SK-N-SH treated with all-trans-retinoic acid at 6 μM for 48 hours (cell line): Measurements from ENCODE around the gene ZNF892.

Experiments used
- ATAC-seq: fragments of 200-7000 bp; cut with Tn5 transposase; 3 replicates; pipeline ENCODE4 v1.9.1; 2020; ENCODE audit warnings: mild to moderate bottlenecking, moderate library complexity
- ARNTL ChIP-seq: fragments of 450-650 bp; formaldehyde crosslinking; IDR thresholded peaks from 2 replicates; pipeline ENCODE4 v1.5.0; 2020; ENCODE audit warnings: low read depth, mild to moderate bottlenecking, moderate library complexity, borderline replicate concordance
- BACH2 ChIP-seq: fragments of 250-450 bp; sonication (Bioruptor Pico); IDR thresholded peaks from 2 replicates; pipeline ENCODE4 v1.9.0; 2021; ENCODE audit warnings: mild to moderate bottlenecking, borderline replicate concordance
- CREB5 ChIP-seq: fragments of 250-450 bp; sonication (Bioruptor Pico); IDR thresholded peaks from 2 replicates; pipeline ENCODE4 v1.5.1; 2020; ENCODE audit warnings: low read depth, mild to moderate bottlenecking, moderate library complexity
- CSDC2 ChIP-seq: fragments of 250-450 bp; sonication (Bioruptor Pico); IDR thresholded peaks from 2 replicates; pipeline ENCODE4 v1.5.0; 2020; ENCODE audit warnings: mild to moderate bottlenecking, moderate library complexity
- CSRNP3 ChIP-seq: fragments of 250-450 bp; sonication (Bioruptor Pico); IDR thresholded peaks from 2 replicates; pipeline ENCODE4 v1.5.1; 2021; ENCODE audit warnings: mild to moderate bottlenecking, moderate library complexity
- ESRRG ChIP-seq: fragments of 250-450 bp; sonication (Bioruptor Pico); IDR thresholded peaks from 2 replicates; pipeline ENCODE4 v1.6.1; 2021; ENCODE audit warnings: mild to moderate bottlenecking
- GLIS3 ChIP-seq: fragments of 250-450 bp; sonication (Bioruptor Pico); IDR thresholded peaks from 2 replicates; pipeline ENCODE4 v1.5.0; 2020; ENCODE audit warnings: mild to moderate bottlenecking, moderate library complexity
- ISL1 ChIP-seq: fragments of 250-450 bp; sonication (Bioruptor Pico); IDR thresholded peaks from 2 replicates; pipeline ENCODE4 v2.1.2; 2022; ENCODE audit warnings: mild to moderate bottlenecking, moderate library complexity
- OSR1 ChIP-seq: fragments of 250-450 bp; sonication (Bioruptor Pico); IDR thresholded peaks from 2 replicates; pipeline ENCODE4 v1.8.0; 2022; ENCODE audit warnings: moderate library complexity, mild to moderate bottlenecking, inconsistent platforms
- PATZ1 ChIP-seq: fragments of 250-450 bp; sonication (Bioruptor Pico); IDR thresholded peaks from 2 replicates; pipeline ENCODE4 v1.8.0; 2020; ENCODE audit warnings: mild to moderate bottlenecking, moderate library complexity, borderline replicate concordance
- POU6F1 ChIP-seq: fragments of 250-450 bp; sonication (Bioruptor Pico); IDR thresholded peaks from 2 replicates; pipeline ENCODE4 v1.8.0; 2021; ENCODE audit warnings: low read depth, mild to moderate bottlenecking, moderate library complexity, borderline replicate concordance
- PPARA ChIP-seq: fragments of 250-450 bp; sonication (Bioruptor Pico); IDR thresholded peaks from 2 replicates; pipeline ENCODE4 v1.5.0; 2020; ENCODE audit warnings: mild to moderate bottlenecking, borderline replicate concordance
- RARB ChIP-seq: fragments of 250-450 bp; sonication (Bioruptor Pico); IDR thresholded peaks from 2 replicates; pipeline ENCODE4 v1.8.0; 2021; ENCODE audit warnings: mild to moderate bottlenecking, moderate library complexity
- SNAI2 ChIP-seq: fragments of 250-450 bp; sonication (Bioruptor Pico); IDR thresholded peaks from 2 replicates; pipeline ENCODE4 v1.5.0; 2020; ENCODE audit warnings: mild to moderate bottlenecking, moderate library complexity
- TOX ChIP-seq: fragments of 250-450 bp; sonication (Bioruptor Pico); IDR thresholded peaks from 2 replicates; pipeline ENCODE4 v1.8.0; 2021; ENCODE audit warnings: mild to moderate bottlenecking, moderate library complexity, borderline replicate concordance
- TSHZ2 ChIP-seq: fragments of 250-450 bp; sonication (Bioruptor Pico); IDR thresholded peaks from 2 replicates; pipeline ENCODE4 v1.5.0; 2020; ENCODE audit warnings: mild to moderate bottlenecking, moderate library complexity
- ZC3H10 ChIP-seq: fragments of 250-450 bp; sonication (Bioruptor Pico); IDR thresholded peaks from 2 replicates; pipeline ENCODE4 v1.5.1; 2021; ENCODE audit warnings: mild to moderate bottlenecking, moderate library complexity
- ZFP3 ChIP-seq: fragments of 250-450 bp; sonication (Bioruptor Pico); IDR thresholded peaks from 2 replicates; pipeline ENCODE4 v1.5.0; 2020; ENCODE audit warnings: mild to moderate bottlenecking, moderate library complexity
- ZFP30 ChIP-seq: fragments of 450-650 bp; formaldehyde crosslinking; IDR thresholded peaks from 2 replicates; pipeline ENCODE4 v1.5.0; 2022; ENCODE audit warnings: mild to moderate bottlenecking, moderate library complexity
- ZNF70 ChIP-seq: fragments of 450-650 bp; formaldehyde crosslinking; IDR thresholded peaks from 2 replicates; pipeline ENCODE4 v1.5.0; 2020; ENCODE audit warnings: mild to moderate bottlenecking, moderate library complexity
- ZNF8 ChIP-seq: fragments of 450-650 bp; formaldehyde crosslinking; IDR thresholded peaks from 2 replicates; pipeline ENCODE4 v1.5.0; 2020; ENCODE audit warnings: mild to moderate bottlenecking, moderate library complexity

The ZNF892 gene

GRCh38 chr2:95206096-95206495, 1.2 kb upstream of the ZNF892 start (continued):
- TF ChIP-seq POU6F1 (CRISPR knock-in tag): no peak
- TF ChIP-seq CSDC2 (CRISPR knock-in tag): no peak
- no peak for TF ChIP-seq ZC3H10 (CRISPR knock-in tag)
- TF ChIP-seq PPARA (CRISPR knock-in tag): no peak
- no peak for TF ChIP-seq TSHZ2 (CRISPR knock-in tag)
- TF ChIP-seq BACH2 (CRISPR knock-in tag): no peak

GRCh38 chr2:95208106-95208505, 785 bp downstream of the ZNF892 start:
- ATAC-seq: no peak
- TF ChIP-seq OSR1 (CRISPR knock-in tag) (no peak), ARNTL (CRISPR knock-in tag) (no peak), ZNF70 (CRISPR knock-in tag) (no peak), ZC3H10 (CRISPR knock-in tag) (no peak), CREB5 (CRISPR knock-in tag) (no peak), ZFP30 (CRISPR knock-in tag) (no peak), CSRNP3 (CRISPR knock-in tag) (no peak), CSDC2 (CRISPR knock-in tag) (no peak), SNAI2 (CRISPR knock-in tag) (no peak), PATZ1 (CRISPR knock-in tag) (no peak), ESRRG (CRISPR knock-in tag) (no peak), PPARA (CRISPR knock-in tag) (no peak), RARB (no peak), ISL1 (CRISPR knock-in tag) (no peak), POU6F1 (CRISPR knock-in tag) (no peak)

GRCh38 chr2:95215018-95215612, 7.8 kb downstream of the ZNF892 start:
- no peak for ATAC-seq
- TF ChIP-seq GLIS3 (no peak), ZFP3 (CRISPR knock-in tag) (no peak), TOX (no peak), CSDC2 (CRISPR knock-in tag) (no peak), CSRNP3 (CRISPR knock-in tag) (no peak), ISL1 (CRISPR knock-in tag) (no peak), BACH2 (CRISPR knock-in tag) (no peak), PATZ1 (CRISPR knock-in tag) (no peak), ZNF8 (CRISPR knock-in tag) (no peak), ESRRG (CRISPR knock-in tag) (no peak)
